Adrenal gland (tissue), 5 donors: ENCODE data around the gene RGS9.

Experiments
- POLR2A ChIP-seq, 2 donors: fragments of 450-650 bp; IDR thresholded peaks; one replicate each; pipeline ENCODE4 v1.6.1; 2017; ENCODE audit warnings: antibody characterized with exemption in 2 of 2, mild to moderate bottlenecking in 2 of 2, moderate library complexity in 1 of 2
- TF ChIP-seq, protein P1 (sequence below), 6 experiments: fragments of 450-650 bp in 4 of 6; fragments of 200-600 bp in 2 of 6; sonication (generic) in 1 of 6; IDR thresholded peaks; 1 replicate in 5 of 6; 2 replicates in 1 of 6; pipeline versions ENCODE4 v1.5.1 to v1.8.0; 2016 to 2021; ENCODE audit warnings: antibody characterized with exemption in 6 of 6, mild to moderate bottlenecking in 2 of 6, moderate library complexity in 1 of 6
- donor health status: DM: no; HTN: no; CAD: no.

DNA sequence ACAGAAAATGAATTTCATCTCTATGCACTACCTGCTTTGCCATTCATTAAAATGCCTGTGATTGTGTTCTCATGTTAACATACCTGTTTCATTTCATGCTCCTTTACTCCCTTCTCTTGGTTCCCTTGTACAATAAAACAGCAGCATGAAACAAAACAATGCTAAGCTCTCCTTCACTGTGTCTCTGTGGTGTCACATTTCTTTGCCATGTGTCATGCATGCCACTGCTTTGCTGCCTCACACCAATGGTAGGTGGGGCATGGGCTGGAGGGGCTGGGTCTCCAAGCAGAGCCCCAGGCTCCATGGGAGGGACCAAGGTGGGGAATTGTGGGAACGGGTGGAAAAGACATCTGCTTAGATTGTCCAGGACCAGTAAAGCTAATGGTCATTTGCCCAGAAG is 83.6 kb downstream of the RGS9 start:
- no peak for TF ChIP-seq POLR2A (IDR thresholded peaks at IDR 0.05)
- TF ChIP-seq, protein P1, sequence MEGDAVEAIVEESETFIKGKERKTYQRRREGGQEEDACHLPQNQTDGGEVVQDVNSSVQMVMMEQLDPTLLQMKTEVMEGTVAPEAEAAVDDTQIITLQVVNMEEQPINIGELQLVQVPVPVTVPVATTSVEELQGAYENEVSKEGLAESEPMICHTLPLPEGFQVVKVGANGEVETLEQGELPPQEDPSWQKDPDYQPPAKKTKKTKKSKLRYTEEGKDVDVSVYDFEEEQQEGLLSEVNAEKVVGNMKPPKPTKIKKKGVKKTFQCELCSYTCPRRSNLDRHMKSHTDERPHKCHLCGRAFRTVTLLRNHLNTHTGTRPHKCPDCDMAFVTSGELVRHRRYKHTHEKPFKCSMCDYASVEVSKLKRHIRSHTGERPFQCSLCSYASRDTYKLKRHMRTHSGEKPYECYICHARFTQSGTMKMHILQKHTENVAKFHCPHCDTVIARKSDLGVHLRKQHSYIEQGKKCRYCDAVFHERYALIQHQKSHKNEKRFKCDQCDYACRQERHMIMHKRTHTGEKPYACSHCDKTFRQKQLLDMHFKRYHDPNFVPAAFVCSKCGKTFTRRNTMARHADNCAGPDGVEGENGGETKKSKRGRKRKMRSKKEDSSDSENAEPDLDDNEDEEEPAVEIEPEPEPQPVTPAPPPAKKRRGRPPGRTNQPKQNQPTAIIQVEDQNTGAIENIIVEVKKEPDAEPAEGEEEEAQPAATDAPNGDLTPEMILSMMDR (IDR thresholded peaks at IDR 0.05) = no peak
